H9 (cell line): ENCODE measurements around the gene THSD4. TPM values are rescaled to one million over a fixed set of nuclear protein-coding genes. Genes with fewer than 3 reads are reported as not detected.
A peak's percentile ranks its signal among the peaks of the same experiment; 100 is the strongest.

ENCODE experiments used
- DNase-seq: peaks from one replicate; pipeline ENCODE4 v3.0.0-alpha.2; 2017
- H2AFZ ChIP-seq: one replicate; pipeline ENCODE4 v1.6.1; 2013; ENCODE audit warnings: mild to moderate bottlenecking, low read length, control low read depth, moderate library complexity
- H2AK5ac ChIP-seq: 2 replicates; pipeline ENCODE4 v1.6.1; 2013; ENCODE audit warnings: low read length, control low read depth, mixed read lengths; ENCODE audit not compliant: insufficient read length
- H2BK120ac ChIP-seq: one replicate; pipeline ENCODE4 v1.6.1; 2013; ENCODE audit warnings: low read depth, mild to moderate bottlenecking, low read length, control low read depth, inconsistent platforms; ENCODE audit not compliant: poor library complexity, severe bottlenecking
- H2BK12ac ChIP-seq: 2 replicates; pipeline ENCODE4 v1.6.1; 2013; ENCODE audit warnings: low read length, control low read depth, mixed read lengths, low read depth; ENCODE audit not compliant: insufficient read length
- H2BK15ac ChIP-seq: 2 replicates; pipeline ENCODE4 v1.6.1; 2013; ENCODE audit warnings: low read depth, low read length, control low read depth
- H2BK20ac ChIP-seq: one replicate; pipeline ENCODE4 v1.6.1; 2013; ENCODE audit warnings: low read depth, mild to moderate bottlenecking, low read length, control low read depth, inconsistent platforms; ENCODE audit not compliant: poor library complexity, severe bottlenecking
- H2BK5ac ChIP-seq: 2 replicates; pipeline ENCODE4 v1.6.1; 2013; ENCODE audit warnings: low read length, control low read depth, mixed read lengths; ENCODE audit not compliant: insufficient read length
- H3K14ac ChIP-seq: 2 replicates; pipeline ENCODE4 v1.6.1; 2013; ENCODE audit warnings: low read length, control low read depth; ENCODE audit not compliant: insufficient read depth
- H3K18ac ChIP-seq: 2 replicates; pipeline ENCODE4 v1.6.1; 2013; ENCODE audit warnings: low read depth, mild to moderate bottlenecking, mixed read lengths, low read length, control low read depth; ENCODE audit not compliant: insufficient read length
- H3K23ac ChIP-seq: 2 replicates; pipeline ENCODE4 v1.6.1; 2013; ENCODE audit warnings: low read length, control low read depth, mixed read lengths, low read depth; ENCODE audit not compliant: insufficient read length
- H3K23me2 ChIP-seq: 2 replicates; pipeline ENCODE4 v1.6.1; 2013; ENCODE audit warnings: low read depth, mild to moderate bottlenecking, mixed read lengths, low read length, control low read depth; ENCODE audit not compliant: insufficient read length, poor library complexity, severe bottlenecking
- H3K27ac ChIP-seq: 2 replicates; pipeline ENCODE4 v1.5.1; 2013; ENCODE audit warnings: low read length, control low read depth, mixed read lengths, low read depth; ENCODE audit not compliant: insufficient read length
- H3K27me3 ChIP-seq: 2 replicates; pipeline ENCODE4 v1.6.1; 2013; ENCODE audit warnings: low read length, control low read depth, inconsistent platforms; ENCODE audit not compliant: insufficient read depth
- H3K4ac ChIP-seq: 2 replicates; pipeline ENCODE4 v1.6.1; 2013; ENCODE audit warnings: low read depth, mild to moderate bottlenecking, control low read depth, inconsistent platforms, low read length, moderate library complexity
- H3K4me1 ChIP-seq: 2 replicates; pipeline ENCODE4 v1.6.1; 2013; ENCODE audit warnings: low read length, control low read depth, inconsistent platforms; ENCODE audit not compliant: insufficient read depth
- H3K4me2 ChIP-seq: 2 replicates; pipeline ENCODE4 v1.6.1; 2013; ENCODE audit warnings: low read length, control low read depth, mixed read lengths; ENCODE audit not compliant: insufficient read length, insufficient read depth
- H3K56ac ChIP-seq: 2 replicates; pipeline ENCODE4 v1.6.1; 2013; ENCODE audit warnings: low read depth, mild to moderate bottlenecking, mixed read lengths, low read length, control low read depth; ENCODE audit not compliant: insufficient read length
- H3K79me1 ChIP-seq: 2 replicates; pipeline ENCODE4 v1.6.1; 2013; ENCODE audit warnings: low read depth, mild to moderate bottlenecking, moderate library complexity, low read length, control low read depth, inconsistent platforms; ENCODE audit not compliant: insufficient read depth, poor library complexity, severe bottlenecking
- H3K79me2 ChIP-seq: 2 replicates; pipeline ENCODE4 v1.6.1; 2013; ENCODE audit warnings: low read length, control low read depth, inconsistent platforms; ENCODE audit not compliant: insufficient read depth
- H3K9ac ChIP-seq: 2 replicates; pipeline ENCODE4 v1.6.1; 2013; ENCODE audit warnings: low read length, control low read depth, mixed read lengths; ENCODE audit not compliant: insufficient read length; ENCODE audit errors: extremely low read depth
- H3K9me3 ChIP-seq: one replicate; pipeline ENCODE4 v1.6.1; 2013; ENCODE audit warnings: low read depth, low read length, inconsistent platforms; ENCODE audit not compliant: control insufficient read depth
- H3T11ph ChIP-seq: one replicate; pipeline ENCODE4 v1.6.1; 2013; ENCODE audit warnings: mild to moderate bottlenecking, low read length, control low read depth, inconsistent platforms
- H4K20me1 ChIP-seq: one replicate; pipeline ENCODE4 v1.6.1; 2013; ENCODE audit not compliant: control insufficient read depth, insufficient read length, insufficient read depth
- H4K5ac ChIP-seq: 2 replicates; pipeline ENCODE4 v1.6.1; 2013; ENCODE audit warnings: low read depth, mild to moderate bottlenecking, mixed read lengths, low read length, control low read depth; ENCODE audit not compliant: insufficient read length
- H4K8ac ChIP-seq: replicated peaks from 2 replicates; pipeline ENCODE4 v1.6.1; 2013; ENCODE audit warnings: low read length, control low read depth, mixed read lengths, low read depth; ENCODE audit not compliant: insufficient read length
- H4K91ac ChIP-seq: 2 replicates; pipeline ENCODE4 v1.6.1; 2013; ENCODE audit warnings: low read depth, mild to moderate bottlenecking, moderate library complexity, mixed read lengths, low read length, control low read depth; ENCODE audit not compliant: insufficient read length
- H3K27ac Mint-ChIP-seq, 3 experiments: 2 replicates in 2 of 3; 3 replicates in 1 of 3; pipeline ENCODE4 v1.8.0; 2020 to 2021; ENCODE audit warnings: mixed read lengths in 3 of 3, mild to moderate bottlenecking in 1 of 3, moderate library complexity in 1 of 3
- H3K27me3 Mint-ChIP-seq: 2 replicates; pipeline ENCODE4 v1.8.0; 2021; ENCODE audit warnings: low read depth, mild to moderate bottlenecking, moderate library complexity, mixed read lengths
- H3K36me3 Mint-ChIP-seq, 3 experiments: 2 replicates in 2 of 3; 3 replicates in 1 of 3; pipeline ENCODE4 v1.8.0; 2020 to 2021; ENCODE audit warnings: low read depth in 3 of 3, mixed read lengths in 3 of 3; ENCODE audit not compliant: insufficient read depth in 1 of 3
- H3K4me1 Mint-ChIP-seq, 2 experiments: 2 replicates each; pipeline ENCODE4 v1.8.0; 2020; ENCODE audit warnings: mixed read lengths in 2 of 2
- H3K4me3 Mint-ChIP-seq, 2 experiments: 2 replicates in 1 of 2; 3 replicates in 1 of 2; pipeline ENCODE4 v1.8.0; 2020 to 2021; ENCODE audit warnings: mild to moderate bottlenecking in 2 of 2, mixed read lengths in 2 of 2, moderate library complexity in 1 of 2
- H3K9me3 Mint-ChIP-seq, 2 experiments: 2 replicates in 1 of 2; 3 replicates in 1 of 2; pipeline ENCODE4 v1.8.0; 2020; ENCODE audit warnings: mild to moderate bottlenecking in 2 of 2, mixed read lengths in 2 of 2, moderate library complexity in 1 of 2
- CTCF ChIP-seq: fragments of 200-600 bp; sonication (generic); conservative IDR thresholded peaks from 3 replicates; pipeline ENCODE4 v1.8.0; 2021; ENCODE audit warnings: antibody characterized with exemption, mild to moderate bottlenecking
- WGBS: extraction: QIAGEN DNeasy Blood & Tissue Kit; methylation state at CpG from one replicate; pipeline ENCODE4 v1.1.7; 2013; ENCODE audit warnings: missing lambda C conversion rate, low lambda C conversion rate, mixed read lengths; ENCODE audit not compliant: insufficient read length; ENCODE audit errors: extremely low coverage; 5-methylcytosine and 5-hydroxymethylcytosine counted together
- total RNA-seq: library from RNA; stranded (reverse); gene quantifications from 2 replicates; pipeline ENCODE4 v1.2.1, GENCODE V29; 2021

Gene THSD4
- total RNA-seq, 1 experiment from 2014 or later = 5.5 TPM

DNA sequence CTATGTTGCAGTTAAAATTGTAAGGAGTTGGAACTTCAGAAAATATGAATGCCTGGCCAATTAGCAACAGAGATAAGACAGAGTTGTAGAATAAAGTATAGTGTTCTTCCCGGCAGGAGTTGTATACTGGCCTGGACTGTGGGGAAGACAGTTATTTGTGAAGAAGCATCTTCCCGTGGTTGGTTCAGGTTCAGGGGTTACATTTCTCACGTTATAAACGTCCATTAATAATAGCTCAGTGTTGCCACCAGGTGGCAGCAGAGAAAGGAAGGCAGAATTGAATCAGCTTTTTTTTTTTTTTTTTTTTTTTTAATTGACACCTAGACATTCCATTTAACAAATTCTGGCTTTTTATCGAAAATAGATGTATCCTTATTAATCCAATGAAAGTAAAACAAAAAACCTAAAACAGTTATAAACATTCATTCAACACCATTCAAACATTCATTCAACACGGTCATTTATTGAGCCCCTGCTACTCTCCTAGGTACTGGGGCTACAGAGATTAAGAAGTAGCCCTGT, 628.7 kb downstream of the THSD4 start:
- no peaks in the 10 kb centered on the region for H3K79me1 ChIP-seq
- H3K36me3 Mint-ChIP-seq = no peaks in the 10 kb centered on the region; a peak in 1 of 7 replicates
- no peaks in the 10 kb centered on the region for H3K9me3 ChIP-seq
- WGBS = no CpG with 5 or more reads among the region's 6 CpGs
- H3K27me3 Mint-ChIP-seq = no peaks in the 10 kb centered on the region
- H3K27ac ChIP-seq = no peak overlapping the region
- no peak overlapping the region for H2BK15ac ChIP-seq
- peak; percentile 81 for TF ChIP-seq CTCF
- H2AFZ ChIP-seq = no peak overlapping the region
- H2BK20ac ChIP-seq = no peak overlapping the region
- H3K27me3 ChIP-seq = no peaks in the 10 kb centered on the region
- H4K20me1 ChIP-seq = no peaks in the 10 kb centered on the region
- H3K56ac ChIP-seq = no peak overlapping the region
- no peaks in the 10 kb centered on the region for H3K4me1 ChIP-seq
- no peaks in the 10 kb centered on the region for H3K23me2 ChIP-seq
- H2AK5ac ChIP-seq = no peak overlapping the region
- H3T11ph ChIP-seq = no peak overlapping the region
- no peak for DNase-seq
- H2BK5ac ChIP-seq = no peak overlapping the region
- H2BK120ac ChIP-seq = no peak overlapping the region
- no peak overlapping the region for H3K18ac ChIP-seq
- no peaks in the 10 kb centered on the region for H3K4me1 Mint-ChIP-seq
- H4K8ac ChIP-seq = no peak overlapping the region
- H3K4me3 Mint-ChIP-seq = no peak overlapping the region
- H3K9ac ChIP-seq = no peak overlapping the region
- H3K27ac Mint-ChIP-seq = no peak overlapping the region
- peak overlapping the region; percentile 37 for H2BK12ac ChIP-seq
- H3K9me3 Mint-ChIP-seq = no peaks in the 10 kb centered on the region
- no peaks in the 10 kb centered on the region for H3K79me2 ChIP-seq
- no peak overlapping the region for H3K4ac ChIP-seq
- no peak overlapping the region for H3K23ac ChIP-seq
- H3K4me2 ChIP-seq = no peak overlapping the region
- H4K91ac ChIP-seq = no peak overlapping the region
- no peak overlapping the region for H4K5ac ChIP-seq
- H3K14ac ChIP-seq = no peak overlapping the region
